ENCODE results near the gene CDKAL1. TPM values are rescaled to one million over a fixed set of nuclear protein-coding genes. Genes with fewer than 3 reads are reported as not detected.
A peak's percentile ranks its signal among the peaks of the same experiment; 100 is the strongest.

Gene CDKAL1
- total and polyA plus RNA-seq, 9 of the 15 experiments (the other 6 are each of a cell fraction or from before 2014, with no cell fraction given), result 11.2 to 36.3 (median 20.1) TPM

DNA sequence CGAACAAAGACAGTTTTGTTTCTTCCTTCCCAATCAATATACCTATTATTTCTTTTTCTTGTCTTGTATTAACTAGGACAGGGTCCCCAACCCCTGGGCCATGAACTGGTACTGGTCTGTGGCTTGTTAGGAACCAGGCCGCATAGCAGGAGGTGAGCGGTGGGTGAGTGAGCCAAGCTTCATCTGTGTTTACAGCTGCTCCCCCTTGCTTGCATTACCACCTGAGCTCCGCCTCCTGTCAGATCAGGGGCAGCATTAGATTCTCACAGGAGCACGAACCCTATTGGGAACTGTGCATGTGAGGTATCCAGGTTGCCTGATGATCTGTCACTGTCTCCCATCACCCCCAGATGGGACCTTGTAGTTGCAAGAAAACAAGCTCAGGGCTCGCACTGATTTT lies 151.9 kb downstream of the CDKAL1 start (continued):
- TF ChIP-seq, protein P1, sequence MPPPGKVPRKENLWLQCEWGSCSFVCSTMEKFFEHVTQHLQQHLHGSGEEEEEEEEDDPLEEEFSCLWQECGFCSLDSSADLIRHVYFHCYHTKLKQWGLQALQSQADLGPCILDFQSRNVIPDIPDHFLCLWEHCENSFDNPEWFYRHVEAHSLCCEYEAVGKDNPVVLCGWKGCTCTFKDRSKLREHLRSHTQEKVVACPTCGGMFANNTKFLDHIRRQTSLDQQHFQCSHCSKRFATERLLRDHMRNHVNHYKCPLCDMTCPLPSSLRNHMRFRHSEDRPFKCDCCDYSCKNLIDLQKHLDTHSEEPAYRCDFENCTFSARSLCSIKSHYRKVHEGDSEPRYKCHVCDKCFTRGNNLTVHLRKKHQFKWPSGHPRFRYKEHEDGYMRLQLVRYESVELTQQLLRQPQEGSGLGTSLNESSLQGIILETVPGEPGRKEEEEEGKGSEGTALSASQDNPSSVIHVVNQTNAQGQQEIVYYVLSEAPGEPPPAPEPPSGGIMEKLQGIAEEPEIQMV (tag; conservative IDR thresholded peaks at IDR 0.05; ENCODE audit: low read depth), result peak; percentile 33; the same call in 1 of the 2 replicates
- no peak for TF ChIP-seq DIDO1 (tag; IDR thresholded peaks at IDR 0.05; ENCODE audit: low read depth)

DNA sequence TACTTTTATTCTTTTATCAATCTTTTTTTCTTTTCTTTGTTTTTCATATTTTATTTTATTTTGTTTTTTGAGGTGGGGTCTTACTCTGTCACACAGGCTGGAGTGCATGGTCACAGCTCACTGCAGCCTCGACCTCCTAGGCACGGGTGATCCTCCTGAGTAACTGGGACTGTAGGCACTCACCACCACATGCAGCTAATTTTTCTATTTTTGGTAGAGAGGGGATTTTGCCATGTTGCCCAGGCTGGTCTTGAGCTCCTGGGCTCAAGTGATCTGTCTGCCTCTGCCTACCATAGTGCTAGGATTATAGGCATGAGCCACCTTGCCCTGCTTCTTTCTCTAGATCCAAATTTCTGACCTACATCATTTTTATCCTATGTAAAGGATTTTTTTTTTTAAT lies 153.2 kb downstream of the CDKAL1 start:
- ChIA-PET CTCF (ENCODE audit: low intra/inter-chr PET ratio) (no interaction called here), POLR2A (interaction anchor here (0.6 to 2.0 kb wide), 4 partner anchors 13 to 517 kb away, joined by 3 to 5 read pairs (median 3); no protein-coding TSS in a partner anchor)
- Histone ChIP-seq H3K27ac (ENCODE audit: extremely low read depth, low read depth, low read length) (no peak overlapping the region), H3K9me3 (replicated peaks; ENCODE audit: control insufficient read depth, insufficient read depth, low read depth, low read length) (no peaks in the 10 kb centered on the region), H3K36me3 (ENCODE audit: control insufficient read depth, insufficient read depth, low read length) (no peaks in the 10 kb centered on the region), H3K79me2 (ENCODE audit: control insufficient read depth, insufficient read depth, low read length) (peaks cover 14% of the 10 kb centered on the region), H4K20me1 (replicated peaks; ENCODE audit: control insufficient read depth, insufficient read depth, low read length) (0 out of 2 replicates have a peak, but pooled peaks cover 8% of the 10 kb centered on the region), H3K4me3 (no peak overlapping the region), H2AFZ (ENCODE audit: low read depth, low read length) (no peak overlapping the region), H3K9me1 (ENCODE audit: control insufficient read depth, insufficient read depth, low read length) (no peaks in the 10 kb centered on the region), H3K4me2 (ENCODE audit: insufficient read depth, low read length) (no peak overlapping the region), H3K4me1 (replicated peaks in 1 of 2; ENCODE audit: control insufficient read depth in 2 of 2, insufficient read depth in 2 of 2, low read length in 2 of 2) (peaks cover 0 to 9% of the 10 kb centered on the region in 2 experiments; a peak in 3 of 5 replicates), H3K27me3 (ENCODE audit: control insufficient read depth in 2 of 2, insufficient read depth in 2 of 2, low read length in 2 of 2) (no peaks in the 10 kb centered on the region), H3K9ac (ENCODE audit: insufficient read depth in 1 of 2, low read depth in 2 of 2, low read length in 2 of 2) (no peak overlapping the region)
- FAIRE-seq (no peak), DNase-seq (ENCODE audit: extremely low read depth in 1 of 4, low spot score in 3 of 4) (no peak), ATAC-seq (no peak)
- intact Hi-C loops (cut with micrococcal nuclease) (no loop called here), in situ Hi-C loops (cut with MboI) (no loop called here)
- no TSS peak for BruUV-seq (replicated peaks)
- WGBS (ENCODE audit: insufficient coverage, low coverage, missing lambda C conversion rate), result 58% methylated on average over 2 of the region's 2 CpGs
- TF ChIP-seq RCOR1 (IDR thresholded peaks at IDR 0.05; ENCODE audit: borderline replicate concordance in 1 of 2, low read depth in 2 of 2, low read length in 2 of 2), result no peak
- no peak for TF ChIP-seq FOXM1 (IDR thresholded peaks at IDR 0.05; ENCODE audit: low read depth)
- no peak for TF ChIP-seq FOXM1 (CRISPR knock-in tag; IDR thresholded peaks at IDR 0.05; ENCODE audit: low read depth)
- no peak for TF ChIP-seq SMC3 (conservative IDR thresholded peaks at IDR 0.05; ENCODE audit: insufficient read depth, low read depth, low read length)
- no peak for TF ChIP-seq JUNB (CRISPR knock-in tag; conservative IDR thresholded peaks at IDR 0.05)
- TF ChIP-seq, protein P2, sequence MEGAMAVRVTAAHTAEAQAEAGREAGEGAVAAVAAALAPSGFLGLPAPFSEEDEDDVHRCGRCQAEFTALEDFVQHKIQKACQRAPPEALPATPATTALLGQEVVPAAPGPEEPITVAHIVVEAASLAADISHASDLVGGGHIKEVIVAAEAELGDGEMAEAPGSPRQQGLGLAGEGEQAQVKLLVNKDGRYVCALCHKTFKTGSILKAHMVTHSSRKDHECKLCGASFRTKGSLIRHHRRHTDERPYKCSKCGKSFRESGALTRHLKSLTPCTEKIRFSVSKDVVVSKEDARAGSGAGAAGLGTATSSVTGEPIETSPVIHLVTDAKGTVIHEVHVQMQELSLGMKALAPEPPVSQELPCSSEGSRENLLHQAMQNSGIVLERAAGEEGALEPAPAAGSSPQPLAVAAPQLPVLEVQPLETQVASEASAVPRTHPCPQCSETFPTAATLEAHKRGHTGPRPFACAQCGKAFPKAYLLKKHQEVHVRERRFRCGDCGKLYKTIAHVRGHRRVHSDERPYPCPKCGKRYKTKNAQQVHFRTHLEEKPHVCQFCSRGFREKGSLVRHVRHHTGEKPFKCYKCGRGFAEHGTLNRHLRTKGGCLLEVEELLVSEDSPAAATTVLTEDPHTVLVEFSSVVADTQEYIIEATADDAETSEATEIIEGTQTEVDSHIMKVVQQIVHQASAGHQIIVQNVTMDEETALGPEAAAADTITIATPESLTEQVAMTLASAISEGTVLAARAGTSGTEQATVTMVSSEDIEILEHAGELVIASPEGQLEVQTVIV (CRISPR knock-in tag; IDR thresholded peaks at IDR 0.05; ENCODE audit: borderline replicate concordance), result no peak
- TF ChIP-seq, protein P3, sequence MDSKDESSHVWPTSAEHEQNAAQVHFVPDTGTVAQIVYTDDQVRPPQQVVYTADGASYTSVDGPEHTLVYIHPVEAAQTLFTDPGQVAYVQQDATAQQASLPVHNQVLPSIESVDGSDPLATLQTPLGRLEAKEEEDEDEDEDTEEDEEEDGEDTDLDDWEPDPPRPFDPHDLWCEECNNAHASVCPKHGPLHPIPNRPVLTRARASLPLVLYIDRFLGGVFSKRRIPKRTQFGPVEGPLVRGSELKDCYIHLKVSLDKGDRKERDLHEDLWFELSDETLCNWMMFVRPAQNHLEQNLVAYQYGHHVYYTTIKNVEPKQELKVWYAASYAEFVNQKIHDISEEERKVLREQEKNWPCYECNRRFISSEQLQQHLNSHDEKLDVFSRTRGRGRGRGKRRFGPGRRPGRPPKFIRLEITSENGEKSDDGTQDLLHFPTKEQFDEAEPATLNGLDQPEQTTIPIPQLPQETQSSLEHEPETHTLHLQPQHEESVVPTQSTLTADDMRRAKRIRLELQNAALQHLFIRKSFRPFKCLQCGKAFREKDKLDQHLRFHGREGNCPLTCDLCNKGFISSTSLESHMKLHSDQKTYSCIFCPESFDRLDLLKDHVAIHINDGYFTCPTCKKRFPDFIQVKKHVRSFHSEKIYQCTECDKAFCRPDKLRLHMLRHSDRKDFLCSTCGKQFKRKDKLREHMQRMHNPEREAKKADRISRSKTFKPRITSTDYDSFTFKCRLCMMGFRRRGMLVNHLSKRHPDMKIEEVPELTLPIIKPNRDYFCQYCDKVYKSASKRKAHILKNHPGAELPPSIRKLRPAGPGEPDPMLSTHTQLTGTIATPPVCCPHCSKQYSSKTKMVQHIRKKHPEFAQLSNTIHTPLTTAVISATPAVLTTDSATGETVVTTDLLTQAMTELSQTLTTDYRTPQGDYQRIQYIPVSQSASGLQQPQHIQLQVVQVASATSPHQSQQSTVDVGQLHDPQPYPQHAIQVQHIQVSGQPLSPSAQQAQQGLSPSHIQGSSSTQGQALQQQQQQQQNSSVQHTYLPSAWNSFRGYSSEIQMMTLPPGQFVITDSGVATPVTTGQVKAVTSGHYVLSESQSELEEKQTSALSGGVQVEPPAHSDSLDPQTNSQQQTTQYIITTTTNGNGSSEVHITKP (IDR thresholded peaks at IDR 0.05; ENCODE audit: partially characterized antibody), result no peak
- no peak for TF ChIP-seq KLF13 (tag; IDR thresholded peaks at IDR 0.05; ENCODE audit: borderline replicate concordance, low read depth)
- TF ChIP-seq GABPB2 (CRISPR knock-in tag; conservative IDR thresholded peaks at IDR 0.05), result no peak
- TF ChIP-seq DDX20 (tag; IDR thresholded peaks at IDR 0.05; ENCODE audit: low read depth), result no peak
- TF ChIP-seq ZKSCAN8 (CRISPR knock-in tag; IDR thresholded peaks at IDR 0.05), result no peak

Data from K562 (cell line).